DOHH2 (cell line): Measurements from ENCODE around the gene MTHFR.

ENCODE experiments used
- H3F3A ChIP-seq: fragments of 200-600 bp; sonication (generic), shearing (Covaris generic); 2 replicates; pipeline ENCODE4 v1.6.0; 2016; ENCODE audit warnings: antibody characterized with exemption, mild to moderate bottlenecking; ENCODE audit not compliant: control insufficient read depth, insufficient read depth
- H3K27ac ChIP-seq: fragments of 200-600 bp; sonication (generic); 2 replicates; pipeline ENCODE4 v1.5.1; 2014; ENCODE audit warnings: low read depth, mild to moderate bottlenecking, low read length, moderate library complexity
- H3K27me3 ChIP-seq: fragments of 200-600 bp; sonication (generic); 2 replicates; pipeline ENCODE4 v1.6.1; 2014; ENCODE audit warnings: mild to moderate bottlenecking, low read length, mixed read lengths; ENCODE audit not compliant: control insufficient read depth
- H3K36me3 ChIP-seq: fragments of 200-600 bp; sonication (generic); 2 replicates; pipeline ENCODE4 v1.6.1; 2014; ENCODE audit warnings: mild to moderate bottlenecking, low read length, moderate library complexity, mixed read lengths; ENCODE audit not compliant: control insufficient read depth
- H3K4me1 ChIP-seq: fragments of 200-600 bp; sonication (generic); 2 replicates; pipeline ENCODE4 v1.6.1; 2014; ENCODE audit warnings: mild to moderate bottlenecking, low read length, mixed read lengths; ENCODE audit not compliant: control insufficient read depth
- H3K4me2 ChIP-seq: fragments of 200-600 bp; sonication (generic); 2 replicates; pipeline ENCODE4 v1.6.0; 2014; ENCODE audit warnings: mild to moderate bottlenecking, low read length, moderate library complexity
- H3K4me3 ChIP-seq: fragments of 200-600 bp; sonication (generic); 2 replicates; pipeline ENCODE4 v1.5.1; 2014; ENCODE audit warnings: mild to moderate bottlenecking, low read length, mixed read lengths
- H3K79me2 ChIP-seq: fragments of 200-600 bp; sonication (generic); 2 replicates; pipeline ENCODE4 v1.6.1; 2014; ENCODE audit warnings: mild to moderate bottlenecking, low read length, mixed read lengths; ENCODE audit not compliant: control insufficient read depth
- H3K9me2 ChIP-seq: fragments of 200-600 bp; sonication (generic); replicated peaks from 2 replicates; pipeline ENCODE4 v1.6.1; 2014; ENCODE audit warnings: mild to moderate bottlenecking, low read length, mixed read lengths; ENCODE audit not compliant: control insufficient read depth
- H3K9me3 ChIP-seq: fragments of 200-600 bp; sonication (generic); 2 replicates; pipeline ENCODE4 v1.6.1; 2014; ENCODE audit warnings: antibody characterized with exemption, low read length, mixed read lengths; ENCODE audit not compliant: control insufficient read depth, insufficient read depth
- H4K20me1 ChIP-seq: fragments of 200-600 bp; sonication (generic); 2 replicates; pipeline ENCODE4 v1.6.0; 2014; ENCODE audit warnings: low read depth, mild to moderate bottlenecking, antibody characterized with exemption, low read length, moderate library complexity; ENCODE audit not compliant: control insufficient read depth, insufficient read depth
- CTCF ChIP-seq: fragments of 200-600 bp; sonication (generic); IDR thresholded peaks from one replicate; pipeline ENCODE4 v1.5.1; 2014; ENCODE audit warnings: antibody characterized with exemption, mild to moderate bottlenecking, low read depth, low read length; ENCODE audit not compliant: poor library complexity, severe bottlenecking
- EZH2phosphoT487 ChIP-seq: fragments of 200-600 bp; sonication (generic); IDR thresholded peaks from 2 replicates; pipeline ENCODE4 v1.6.1; 2017; ENCODE audit warnings: borderline replicate concordance, mild to moderate bottlenecking, antibody characterized with exemption, low read length, moderate library complexity, mixed read lengths

MTHFR gene

GRCh38 chr1:11746795-11747487, 58.8 kb downstream of the MTHFR start:
- H3K27me3 ChIP-seq = no peaks in the 10 kb centered on the region
- no peaks in the 10 kb centered on the region for H3F3A ChIP-seq
- no peak overlapping the region for H3K4me3 ChIP-seq
- no peak overlapping the region for H3K4me2 ChIP-seq
- H3K9me2 ChIP-seq = no peaks in the 10 kb centered on the region
- no peaks in the 10 kb centered on the region for H4K20me1 ChIP-seq
- H3K27ac ChIP-seq = no peak overlapping the region
- no peaks in the 10 kb centered on the region for H3K4me1 ChIP-seq
- no peaks in the 10 kb centered on the region for H3K36me3 ChIP-seq
- TF ChIP-seq EZH2phosphoT487 (no peak), CTCF (no peak)
- H3K79me2 ChIP-seq = no peaks in the 10 kb centered on the region
- H3K9me3 ChIP-seq = no peaks in the 10 kb centered on the region

- TF ChIP-seq EZH2phosphoT487 = no peak
- no peak overlapping the region for H3K4me2 ChIP-seq
Observed at GRCh38 chr1:11746092-11746491, 59.7 kb downstream of the MTHFR start.

GRCh38 chr1:11744287-11744686, 61.5 kb downstream of the MTHFR start:
- Histone ChIP-seq H3F3A (no peaks in the 10 kb centered on the region), H3K9me2 (no peaks in the 10 kb centered on the region), H3K4me2 (no peak overlapping the region), H4K20me1 (no peaks in the 10 kb centered on the region), H3K27me3 (no peaks in the 10 kb centered on the region), H3K9me3 (no peaks in the 10 kb centered on the region), H3K36me3 (no peaks in the 10 kb centered on the region), H3K4me1 (peaks cover 6% of the 10 kb centered on the region; the same call in 1 of the 2 replicates), H3K27ac (no peak overlapping the region), H3K79me2 (no peaks in the 10 kb centered on the region), H3K4me3 (no peak overlapping the region)
- TF ChIP-seq EZH2phosphoT487 (no peak), CTCF (no peak)

More at GRCh38 chr1:11746092-11746491, 59.7 kb downstream of the MTHFR start:
- no peaks in the 10 kb centered on the region for H3K27me3 ChIP-seq
- no peaks in the 10 kb centered on the region for H4K20me1 ChIP-seq
- no peaks in the 10 kb centered on the region for H3K9me2 ChIP-seq
- H3K36me3 ChIP-seq = no peaks in the 10 kb centered on the region
- H3K27ac ChIP-seq = no peak overlapping the region
- no peaks in the 10 kb centered on the region for H3K79me2 ChIP-seq
- H3K9me3 ChIP-seq = no peaks in the 10 kb centered on the region
- H3F3A ChIP-seq = no peaks in the 10 kb centered on the region
- no peaks in the 10 kb centered on the region for H3K4me1 ChIP-seq
- H3K4me3 ChIP-seq = no peak overlapping the region

- Histone ChIP-seq H3K9me2 (no peaks in the 10 kb centered on the region), H3K27me3 (no peaks in the 10 kb centered on the region), H3K4me1 (peaks cover 13% of the 10 kb centered on the region), H3K27ac (no peak overlapping the region), H3K9me3 (no peaks in the 10 kb centered on the region), H3K4me2 (no peak overlapping the region), H4K20me1 (no peaks in the 10 kb centered on the region), H3K79me2 (no peaks in the 10 kb centered on the region), H3K36me3 (no peaks in the 10 kb centered on the region), H3K4me3 (no peak overlapping the region), H3F3A (no peaks in the 10 kb centered on the region)
- no peak for TF ChIP-seq EZH2phosphoT487
Observed at GRCh38 chr1:11741919-11742558, 63.7 kb downstream of the MTHFR start.
